Mononuclear cell (primary cell): ENCODE measurements around the gene TLE4. TPM values are rescaled to one million over a fixed set of nuclear protein-coding genes. Genes with fewer than 3 reads are reported as not detected.

Experiments
- H3K27me3 ChIP-seq: 2 replicates; pipeline ENCODE4 v1.6.0; 2011; ENCODE audit warnings: low read length, control low read depth; ENCODE audit not compliant: insufficient read depth
- H3K4me1 ChIP-seq: 2 replicates; pipeline ENCODE4 v1.5.1; 2011; ENCODE audit warnings: mild to moderate bottlenecking, low read length, control low read depth; ENCODE audit not compliant: insufficient read depth
- H3K4me3 ChIP-seq: 2 replicates; pipeline ENCODE4 v1.5.1; 2011; ENCODE audit warnings: mild to moderate bottlenecking, low read length, moderate library complexity
- H3K9me3 ChIP-seq: 2 replicates; pipeline ENCODE4 v1.5.1; 2011; ENCODE audit warnings: low read depth, mild to moderate bottlenecking, control low read depth, low read length
- total RNA-seq: library from RNA; depleted of rRNA; stranded (reverse); fragments of >200 nt; gene quantifications from one replicate; pipeline ENCODE4 v1.2.3, GENCODE V29; 2012

Gene TLE4
- total RNA-seq, 1 donor: 150 TPM

DNA sequence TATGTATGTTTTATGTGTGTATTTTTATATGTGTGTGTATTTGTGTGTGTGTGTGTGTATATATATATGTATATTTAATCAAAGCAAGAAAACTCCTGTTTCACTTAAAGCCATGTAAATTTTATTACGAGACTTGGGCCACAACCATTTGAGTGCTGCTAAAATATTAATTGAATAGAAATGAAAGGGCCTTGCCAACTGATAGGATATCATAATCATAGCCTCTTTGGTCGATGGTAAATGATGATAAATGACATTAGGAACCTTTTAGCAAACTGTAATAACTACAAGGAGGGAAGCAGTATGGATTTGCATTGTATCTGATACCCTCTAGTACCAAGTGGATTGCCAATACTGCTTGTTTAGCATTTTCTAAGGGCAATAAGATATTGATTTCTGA lies 7.9 kb downstream of the TLE4 start:
- Histone ChIP-seq H3K4me1 (peaks cover 64% of the 10 kb centered on the region), H3K4me3 (no peak overlapping the region), H3K9me3 (no peaks in the 10 kb centered on the region), H3K27me3 (no peaks in the 10 kb centered on the region)

DNA sequence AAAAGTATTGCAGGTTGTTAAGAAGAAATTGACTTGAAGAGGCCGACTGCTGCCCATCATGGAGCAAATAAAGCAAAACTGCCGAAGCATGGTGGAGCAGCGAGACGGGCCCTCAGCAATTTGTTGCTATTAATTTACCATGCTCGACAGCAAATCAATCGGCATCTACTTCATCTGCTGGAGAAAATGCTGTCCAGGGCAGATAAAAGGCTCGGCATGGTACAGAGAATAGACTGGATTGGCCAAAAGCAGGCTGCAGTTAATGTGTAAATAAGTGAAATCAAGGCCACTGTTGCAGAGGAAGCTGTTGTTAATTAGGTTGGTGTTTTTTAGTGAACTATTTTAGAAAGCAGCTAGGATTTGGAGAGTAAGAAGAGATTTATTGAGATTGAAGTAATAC lies 8.3 kb downstream of the TLE4 start:
- Histone ChIP-seq H3K27me3 (no peaks in the 10 kb centered on the region), H3K9me3 (no peaks in the 10 kb centered on the region), H3K4me1 (peaks cover 60% of the 10 kb centered on the region), H3K4me3 (no peak overlapping the region)

DNA sequence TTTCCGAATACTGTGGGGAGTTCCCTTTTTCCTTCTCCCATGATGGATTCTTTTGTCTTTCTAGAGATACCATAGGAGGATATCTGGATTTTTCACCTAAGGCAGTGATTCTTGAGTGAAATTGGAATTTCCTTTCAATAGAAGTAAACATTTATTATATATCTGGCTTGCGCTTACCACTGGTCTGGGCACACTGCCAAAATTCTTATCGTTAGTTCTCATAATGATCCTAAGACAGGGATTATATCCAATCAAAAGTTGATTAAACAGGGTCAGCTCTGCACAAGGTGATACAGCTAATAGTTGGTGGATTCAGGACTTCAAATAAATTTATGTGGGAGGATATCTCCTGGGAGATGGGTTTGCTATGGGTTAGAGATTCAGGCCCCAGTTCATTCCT lies 9.6 kb downstream of the TLE4 start:
- peaks cover 62% of the 10 kb centered on the region for H3K4me1 ChIP-seq
- H3K9me3 ChIP-seq: no peaks in the 10 kb centered on the region
- no peak overlapping the region for H3K4me3 ChIP-seq
- no peaks in the 10 kb centered on the region for H3K27me3 ChIP-seq

DNA sequence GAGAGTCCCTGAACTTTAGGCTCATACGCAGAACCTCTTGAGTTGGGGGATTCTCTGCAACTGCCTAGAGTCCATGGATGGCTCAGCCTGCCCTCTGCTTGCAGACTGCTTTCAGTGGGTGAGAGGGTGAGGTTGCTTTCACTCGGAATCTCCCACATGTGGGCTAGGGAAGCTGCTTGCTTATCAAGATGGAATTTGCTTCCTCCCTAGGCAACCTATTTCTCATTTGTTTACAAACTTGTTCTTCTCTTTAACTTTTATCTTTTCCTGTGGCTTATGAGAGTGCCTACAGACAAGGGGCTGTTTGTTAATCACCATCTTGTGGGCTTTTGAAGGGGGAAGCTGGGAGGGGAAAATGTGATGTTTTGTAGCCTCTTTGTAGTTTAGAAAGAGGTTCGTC lies 10.0 kb downstream of the TLE4 start:
- Histone ChIP-seq H3K4me3 (no peak overlapping the region), H3K27me3 (no peaks in the 10 kb centered on the region), H3K9me3 (no peaks in the 10 kb centered on the region), H3K4me1 (peaks cover 60% of the 10 kb centered on the region)

DNA sequence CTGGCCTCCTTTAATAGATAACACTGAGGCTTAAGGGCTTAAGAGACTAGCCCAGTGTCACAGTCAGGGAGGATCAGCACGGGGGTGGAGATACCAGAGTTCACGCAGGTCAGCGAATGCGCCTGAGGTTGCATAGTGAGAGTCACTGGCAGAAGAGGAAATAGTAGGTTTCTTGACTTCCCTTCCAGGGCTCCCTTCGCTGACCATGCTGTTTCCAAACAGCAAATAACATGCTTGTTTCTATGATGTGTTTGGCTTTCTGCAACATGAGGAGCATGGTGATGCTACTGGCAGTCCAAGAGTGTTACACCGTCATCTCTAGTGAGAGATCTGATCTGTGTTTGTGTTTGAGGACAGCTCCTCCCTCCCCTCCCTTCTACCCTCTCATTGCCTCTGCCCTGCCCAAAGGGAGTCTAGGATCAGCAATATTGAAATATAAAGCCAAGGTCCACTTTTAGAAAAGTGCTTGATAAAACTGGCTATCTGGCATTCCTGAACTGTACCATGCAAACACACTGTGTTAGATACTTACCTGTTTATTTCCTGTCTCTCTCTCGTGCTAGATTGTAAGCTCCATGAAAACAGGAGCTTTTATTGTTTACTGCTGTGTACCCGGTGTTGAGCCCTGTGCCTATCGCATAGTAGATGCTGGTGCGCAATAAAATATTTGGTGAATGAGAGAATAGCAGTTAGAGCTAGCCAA lies 12.3 kb downstream of the TLE4 start:
- no peak overlapping the region for H3K4me3 ChIP-seq
- no peaks in the 10 kb centered on the region for H3K9me3 ChIP-seq
- peaks cover 62% of the 10 kb centered on the region for H3K4me1 ChIP-seq
- no peaks in the 10 kb centered on the region for H3K27me3 ChIP-seq

DNA sequence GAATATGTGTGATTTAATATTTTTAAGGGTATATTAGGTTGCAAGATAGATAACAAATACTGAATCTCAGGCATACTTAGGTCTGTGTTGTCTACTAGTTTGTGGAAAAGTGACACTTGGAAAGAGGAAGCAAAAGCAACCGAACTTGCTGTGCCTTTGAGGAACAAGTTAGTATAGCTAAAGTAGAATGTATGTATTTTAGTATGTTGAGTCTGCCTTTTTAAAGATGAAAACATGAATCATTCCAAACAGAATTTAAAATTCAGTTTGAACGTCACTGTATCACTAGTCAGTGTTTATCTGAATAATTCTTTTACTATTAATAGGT lies 12.9 kb downstream of the TLE4 start:
- peaks cover 67% of the 10 kb centered on the region for H3K4me1 ChIP-seq
- no peak overlapping the region for H3K4me3 ChIP-seq
- H3K27me3 ChIP-seq: no peaks in the 10 kb centered on the region
- H3K9me3 ChIP-seq: no peaks in the 10 kb centered on the region

DNA sequence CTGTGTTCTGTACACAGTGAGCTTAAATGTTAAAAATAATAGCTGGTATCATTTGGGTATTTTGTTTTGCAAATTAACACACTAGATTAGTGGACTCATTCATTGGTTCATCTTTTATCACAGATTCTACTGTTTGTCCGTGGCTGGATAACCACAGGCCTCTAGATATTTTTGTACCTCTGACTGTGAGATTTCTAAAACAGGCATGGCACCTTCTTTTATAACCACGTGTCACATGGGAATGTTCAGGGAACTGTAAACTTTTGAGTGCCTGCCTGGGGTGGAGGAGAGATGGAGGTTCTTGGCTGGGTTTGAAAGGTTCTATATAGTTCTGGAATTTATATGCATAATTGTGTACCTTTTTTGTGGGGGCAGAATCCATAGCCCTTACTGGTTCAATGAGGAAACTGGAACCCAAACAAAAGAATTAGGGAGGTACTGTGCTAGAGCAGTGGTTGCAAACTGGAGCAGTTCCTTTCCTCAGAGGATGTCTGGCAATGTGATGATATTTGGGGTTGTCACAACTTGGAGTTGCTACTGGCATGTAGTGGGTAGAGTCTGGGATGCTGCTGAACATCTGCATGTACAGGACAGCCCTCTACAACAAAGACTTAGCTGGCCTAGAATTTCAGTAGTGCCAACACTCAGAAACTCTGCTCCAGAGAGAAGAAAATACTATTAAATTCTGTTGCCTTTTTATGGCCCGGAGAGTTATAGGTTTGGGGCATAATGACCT lies 16.9 kb downstream of the TLE4 start:
- Histone ChIP-seq H3K4me1 (peaks cover 67% of the 10 kb centered on the region), H3K27me3 (no peaks in the 10 kb centered on the region), H3K4me3 (no peak overlapping the region), H3K9me3 (no peaks in the 10 kb centered on the region)

DNA sequence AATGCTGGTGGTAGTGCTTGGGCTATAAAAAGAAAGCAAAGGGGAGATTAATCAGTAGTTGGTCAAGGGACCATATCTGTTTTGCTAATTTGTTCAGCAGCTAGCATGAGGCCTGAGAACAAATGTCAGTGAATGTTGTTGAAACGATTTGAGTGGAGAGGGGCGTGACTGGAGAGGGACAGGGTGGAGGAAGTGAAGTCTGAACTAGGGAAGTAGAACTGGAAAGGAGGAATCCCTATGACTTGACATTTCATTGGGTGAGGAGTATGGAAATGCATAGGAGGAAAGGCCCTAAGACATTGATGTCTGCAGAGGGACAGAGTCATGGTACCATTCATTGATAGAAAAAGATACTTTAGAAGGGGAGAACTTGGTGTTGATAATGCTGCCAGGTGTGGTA lies 19.7 kb downstream of the TLE4 start:
- no peak overlapping the region for H3K4me3 ChIP-seq
- no peaks in the 10 kb centered on the region for H3K9me3 ChIP-seq
- peaks cover 55% of the 10 kb centered on the region for H3K4me1 ChIP-seq
- H3K27me3 ChIP-seq: no peaks in the 10 kb centered on the region

DNA sequence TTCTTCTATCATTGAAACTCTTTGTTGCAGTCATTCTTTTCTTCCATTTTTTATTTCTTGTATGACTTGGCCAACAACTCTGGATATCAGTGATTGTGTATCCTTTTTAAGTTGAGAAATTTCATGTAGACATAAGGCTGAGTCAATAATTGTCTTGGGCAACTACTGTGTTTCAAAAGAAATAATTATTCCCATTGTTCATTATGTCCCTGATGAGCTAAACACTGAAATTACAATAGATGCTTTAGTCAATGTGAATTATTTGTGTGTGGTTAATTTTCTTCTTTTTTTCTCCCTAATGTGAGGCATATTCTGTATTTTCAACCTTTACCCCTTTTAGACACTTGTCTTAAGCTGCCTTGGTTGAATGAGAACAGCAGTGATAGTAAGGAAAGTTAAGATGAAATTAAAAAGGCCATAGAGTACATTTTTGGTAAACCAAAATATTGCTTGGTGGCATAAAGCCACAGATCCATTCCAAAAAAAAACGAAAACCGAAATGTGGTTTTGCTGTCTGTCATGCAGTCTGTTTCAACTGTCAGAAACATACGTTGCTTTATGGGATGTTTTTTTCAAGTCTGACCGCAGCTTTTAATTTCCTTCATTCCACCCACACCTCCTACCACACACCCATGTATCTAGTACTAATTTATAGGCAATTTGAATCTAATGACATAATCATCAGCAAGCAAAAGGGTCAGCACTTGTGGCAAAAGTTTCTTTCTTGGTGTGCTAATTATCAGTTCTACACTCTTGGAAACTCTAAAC lies 21.1 kb downstream of the TLE4 start:
- Histone ChIP-seq H3K9me3 (no peaks in the 10 kb centered on the region), H3K27me3 (no peaks in the 10 kb centered on the region), H3K4me1 (peaks cover 66% of the 10 kb centered on the region), H3K4me3 (no peak overlapping the region)

DNA sequence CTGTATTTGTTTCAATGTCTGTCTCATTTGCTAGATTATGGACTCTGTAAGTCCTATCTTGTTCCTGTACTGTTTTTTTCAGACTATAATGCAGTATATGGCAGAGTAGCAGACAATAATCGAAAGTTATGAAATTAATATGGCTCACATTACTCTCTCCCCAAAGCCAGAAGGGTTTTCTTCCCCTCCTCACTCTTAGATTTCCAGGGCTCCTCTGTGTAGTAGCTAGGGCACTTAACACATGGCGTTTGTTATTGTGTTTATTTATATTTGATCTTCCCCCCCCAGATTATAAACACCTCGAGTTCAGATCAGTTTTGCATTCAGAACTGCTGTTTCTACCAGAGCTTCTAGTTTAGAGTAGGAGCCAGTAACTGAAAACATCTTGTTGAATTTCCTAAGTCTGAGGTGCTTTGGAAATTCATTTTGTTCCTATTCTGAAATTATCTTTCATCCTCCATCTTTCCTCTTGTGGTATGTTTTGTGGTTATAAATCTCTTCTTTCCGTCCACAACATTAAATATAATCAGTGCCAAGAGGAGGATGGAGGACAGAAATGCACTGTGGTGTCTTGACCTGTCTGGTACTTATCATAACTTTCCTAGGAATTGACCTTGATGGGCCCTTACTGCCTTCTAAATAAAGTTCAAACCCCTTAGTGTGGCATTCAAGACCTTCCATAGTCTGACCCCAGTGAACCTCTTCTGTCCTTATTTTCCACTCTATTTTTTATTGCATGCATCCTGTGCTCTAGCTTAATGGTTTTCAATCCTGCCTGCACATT lies 27.0 kb downstream of the TLE4 start:
- peaks cover 32% of the 10 kb centered on the region for H3K4me1 ChIP-seq
- no peaks in the 10 kb centered on the region for H3K27me3 ChIP-seq
- no peaks in the 10 kb centered on the region for H3K9me3 ChIP-seq

DNA sequence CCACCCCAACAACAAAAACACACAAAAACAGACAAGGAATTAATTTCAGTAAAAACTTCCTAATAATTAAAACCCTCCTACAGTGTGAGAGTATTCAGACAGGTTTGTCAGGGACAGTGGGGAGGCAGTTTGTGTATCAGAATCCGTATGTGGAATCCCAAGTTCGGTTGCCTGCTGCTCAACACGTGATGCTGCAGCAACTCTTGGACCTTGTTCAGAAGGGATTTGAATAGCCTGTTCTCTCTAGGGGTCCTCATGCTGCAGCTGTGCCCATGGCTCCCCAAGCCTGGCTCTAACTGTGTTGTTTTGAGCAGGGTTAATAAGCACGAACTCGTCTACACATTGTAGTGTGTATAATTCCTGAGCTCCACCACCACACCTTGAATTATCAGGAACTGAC lies 28.7 kb downstream of the TLE4 start:
- Histone ChIP-seq H3K27me3 (no peaks in the 10 kb centered on the region), H3K4me1 (peaks cover 43% of the 10 kb centered on the region), H3K4me3 (no peak overlapping the region), H3K9me3 (no peaks in the 10 kb centered on the region)

More for the DNA sequence above, 27.0 kb downstream of the TLE4 start:
- no peak overlapping the region for H3K4me3 ChIP-seq

DNA sequence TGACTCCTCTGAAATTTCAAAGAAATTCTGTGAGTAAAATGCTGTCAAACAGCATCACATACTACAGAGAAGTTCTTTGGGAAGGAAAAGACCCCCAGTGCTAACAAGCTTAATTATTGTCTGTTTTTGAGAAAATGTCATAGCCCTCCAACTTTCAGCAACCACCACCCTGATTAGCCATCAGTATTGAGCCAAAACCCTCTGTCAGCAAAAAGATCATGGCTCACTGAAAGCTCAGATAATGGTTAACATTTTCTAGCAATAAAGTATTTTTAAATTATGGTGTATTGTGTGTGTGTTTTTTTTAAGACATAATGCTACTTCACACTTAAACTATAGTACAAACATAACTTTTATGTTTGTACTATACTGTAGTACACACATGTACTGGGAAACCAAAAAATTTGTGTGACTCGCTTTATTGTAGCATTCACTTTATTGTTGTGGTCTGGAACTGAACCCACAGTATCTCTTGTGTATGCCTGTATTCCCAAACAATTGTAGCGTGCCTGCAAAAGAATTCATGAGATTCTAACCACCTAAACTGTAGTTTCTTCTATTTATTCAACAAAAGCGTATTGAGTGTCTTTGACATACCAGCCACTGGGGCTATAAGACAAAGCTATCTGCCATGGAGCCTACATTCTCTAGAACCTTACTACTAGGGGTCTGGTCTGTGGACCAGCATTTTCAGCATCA lies 31.6 kb downstream of the TLE4 start:
- Histone ChIP-seq H3K4me1 (peaks cover 32% of the 10 kb centered on the region), H3K9me3 (no peaks in the 10 kb centered on the region), H3K27me3 (no peaks in the 10 kb centered on the region), H3K4me3 (no peak overlapping the region)

DNA sequence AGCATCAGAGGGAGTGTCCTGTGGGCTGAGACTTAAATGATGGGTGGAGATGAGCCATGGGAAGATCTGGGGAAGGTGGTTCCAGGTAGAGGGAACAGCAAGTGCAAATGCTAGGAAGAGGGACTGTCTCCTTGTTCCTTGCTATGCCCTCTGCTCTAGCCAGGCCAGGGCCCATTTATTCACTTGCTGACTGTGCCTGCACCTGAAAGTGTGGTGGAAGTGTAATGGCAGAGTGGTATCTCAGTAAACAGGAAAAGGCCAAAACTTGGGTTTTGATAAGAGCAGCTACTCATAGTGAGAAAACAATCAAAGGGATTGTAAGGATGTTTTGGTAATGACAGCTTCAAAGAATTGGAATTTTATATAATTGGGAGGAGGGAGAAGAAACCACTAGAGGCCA lies 32.4 kb downstream of the TLE4 start:
- H3K9me3 ChIP-seq: no peaks in the 10 kb centered on the region
- H3K27me3 ChIP-seq: no peaks in the 10 kb centered on the region
- no peak overlapping the region for H3K4me3 ChIP-seq
- H3K4me1 ChIP-seq: peaks cover 28% of the 10 kb centered on the region

DNA sequence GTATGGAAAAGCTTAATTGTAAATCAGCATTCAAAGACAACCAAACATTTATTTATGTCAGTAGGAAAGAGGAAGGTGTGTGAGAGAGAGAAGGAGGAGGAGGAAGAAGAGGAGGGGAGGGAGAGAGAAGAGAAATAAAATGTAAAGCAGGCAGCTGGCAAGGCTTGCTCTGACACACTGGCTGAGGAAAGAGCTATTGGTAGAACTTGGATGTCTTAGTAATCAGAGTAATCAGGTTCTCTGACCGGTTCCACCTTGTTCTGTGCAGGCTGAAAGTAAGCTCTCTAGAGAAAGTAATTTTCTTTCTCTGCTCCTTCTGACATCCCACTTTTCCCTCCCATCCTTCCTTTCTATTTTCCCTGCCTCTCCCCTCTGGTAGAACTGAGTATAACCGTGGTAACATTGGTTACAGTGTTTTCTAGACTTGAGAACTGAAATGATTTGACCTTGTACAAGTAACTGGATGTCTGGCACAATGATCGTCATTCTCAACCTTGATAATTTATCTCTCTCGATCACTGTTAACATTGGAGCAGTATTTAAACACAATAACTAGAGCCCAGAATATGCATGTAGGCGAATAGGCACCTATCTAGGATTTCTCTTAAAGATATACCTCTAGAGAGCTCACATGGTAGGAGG lies 33.3 kb downstream of the TLE4 start:
- H3K4me1 ChIP-seq: peaks cover 37% of the 10 kb centered on the region

More for the DNA sequence above, 33.3 kb downstream of the TLE4 start:
- H3K9me3 ChIP-seq: no peaks in the 10 kb centered on the region
- no peaks in the 10 kb centered on the region for H3K27me3 ChIP-seq
- H3K4me3 ChIP-seq: no peak overlapping the region
